Effector memory CD8-positive, alpha-beta T cell (primary cell): ENCODE results near the gene FRMD3.

Experiments used
- ATAC-seq: fragments of 150-1000 bp; cut with Tn5 transposase; replicated peaks from 2 replicates; pipeline ENCODE4 v1.10.0; 2021; ENCODE audit warnings: mild to moderate bottlenecking, moderate library complexity
- DNase-seq, 3 experiments: peaks; one replicate each; pipeline ENCODE4 v3.0.0; 2021
- H3K27ac Mint-ChIP-seq, 2 donors: one replicate each; pipeline ENCODE4 v1.8.0; 2022; ENCODE audit warnings: mild to moderate bottlenecking in 2 of 2, mixed read lengths in 2 of 2, moderate library complexity in 2 of 2
- H3K27me3 Mint-ChIP-seq, 2 donors: one replicate each; pipeline ENCODE4 v1.8.0; 2022; ENCODE audit warnings: mixed read lengths in 2 of 2
- H3K36me3 Mint-ChIP-seq: one replicate; pipeline ENCODE4 v1.8.0; 2022; ENCODE audit warnings: mild to moderate bottlenecking, moderate library complexity, mixed read lengths; ENCODE audit not compliant: insufficient read depth
- H3K4me1 Mint-ChIP-seq, 2 donors: one replicate each; pipeline ENCODE4 v1.8.0; 2022; ENCODE audit warnings: low read depth in 2 of 2, mixed read lengths in 2 of 2
- H3K4me3 Mint-ChIP-seq, 2 donors: one replicate each; pipeline ENCODE4 v1.8.0; 2022; ENCODE audit warnings: mild to moderate bottlenecking in 2 of 2, mixed read lengths in 2 of 2, moderate library complexity in 2 of 2
- H3K9me3 Mint-ChIP-seq, 2 donors: one replicate each; pipeline ENCODE4 v1.8.0; 2022; ENCODE audit warnings: mixed read lengths in 2 of 2

Gene FRMD3

GRCh38 chr9:83477120-83477519 is 61.1 kb downstream of the FRMD3 start:
- H3K4me1 Mint-ChIP-seq, result peaks cover 6 to 15% of the 10 kb centered on the region in 2 donors

GRCh38 chr9:83476513-83476912 is 61.7 kb downstream of the FRMD3 start:
- H3K36me3 Mint-ChIP-seq, result no peaks in the 10 kb centered on the region
- no peak overlapping the region for H3K27ac Mint-ChIP-seq
- peaks cover 6 to 15% of the 10 kb centered on the region in 2 donors for H3K4me1 Mint-ChIP-seq
- H3K27me3 Mint-ChIP-seq, result no peaks in the 10 kb centered on the region
- no peak for ATAC-seq
- H3K9me3 Mint-ChIP-seq, result peaks cover 4 to 7% of the 10 kb centered on the region in 2 donors
- DNase-seq, result no peak
- no peak overlapping the region for H3K4me3 Mint-ChIP-seq

More at GRCh38 chr9:83477120-83477519, 61.1 kb downstream of the FRMD3 start:
- Mint-ChIP-seq H3K27me3 (no peaks in the 10 kb centered on the region), H3K36me3 (no peaks in the 10 kb centered on the region), H3K27ac (no peak overlapping the region), H3K9me3 (peaks cover 4 to 7% of the 10 kb centered on the region in 2 donors), H3K4me3 (no peak overlapping the region)
- ATAC-seq (no peak), DNase-seq (no peak)

GRCh38 chr9:83475741-83476140 is 62.5 kb downstream of the FRMD3 start:
- peaks cover 4 to 7% of the 10 kb centered on the region in 2 donors for H3K9me3 Mint-ChIP-seq
- ATAC-seq, result no peak
- H3K27me3 Mint-ChIP-seq, result no peaks in the 10 kb centered on the region
- no peaks in the 10 kb centered on the region for H3K36me3 Mint-ChIP-seq
- H3K4me1 Mint-ChIP-seq, result peaks cover 6 to 15% of the 10 kb centered on the region in 2 donors
- DNase-seq, result no peak
- H3K27ac Mint-ChIP-seq, result no peak overlapping the region
- no peak overlapping the region for H3K4me3 Mint-ChIP-seq

GRCh38 chr9:83474631-83475030 is 63.6 kb downstream of the FRMD3 start:
- H3K4me1 Mint-ChIP-seq, result peaks cover 6 to 15% of the 10 kb centered on the region in 2 donors
- peaks cover 4 to 7% of the 10 kb centered on the region in 2 donors for H3K9me3 Mint-ChIP-seq
- no peaks in the 10 kb centered on the region for H3K27me3 Mint-ChIP-seq
- ATAC-seq, result no peak
- H3K4me3 Mint-ChIP-seq, result no peak overlapping the region
- DNase-seq, result no peak
- no peaks in the 10 kb centered on the region for H3K36me3 Mint-ChIP-seq
- no peak overlapping the region for H3K27ac Mint-ChIP-seq

- no peak for DNase-seq
- Mint-ChIP-seq H3K4me1 (peaks cover 6 to 15% of the 10 kb centered on the region in 2 donors), H3K4me3 (peak overlapping the region; percentile 33 to 64), H3K27ac (peak overlapping the region; percentile 57 to 67), H3K36me3 (no peaks in the 10 kb centered on the region), H3K27me3 (no peaks in the 10 kb centered on the region), H3K9me3 (no peaks in the 10 kb centered on the region)
- peak; percentile 49 for ATAC-seq
These were observed 64.7 kb downstream of the FRMD3 start for GRCh38 chr9:83473488-83473971.

- DNase-seq, result no peak
- no peak for ATAC-seq
- no peaks in the 10 kb centered on the region for H3K36me3 Mint-ChIP-seq
- no peaks in the 10 kb centered on the region for H3K9me3 Mint-ChIP-seq
- peak overlapping the region in 1 of 2 donors; percentile 33 for H3K4me3 Mint-ChIP-seq
- peaks cover 6 to 15% of the 10 kb centered on the region in 2 donors for H3K4me1 Mint-ChIP-seq
- no peaks in the 10 kb centered on the region for H3K27me3 Mint-ChIP-seq
- peak overlapping the region; percentile 57 to 67 for H3K27ac Mint-ChIP-seq
These were observed 65.4 kb downstream of the FRMD3 start for GRCh38 chr9:83472764-83473163.

- H3K27me3 Mint-ChIP-seq, result no peaks in the 10 kb centered on the region
- no peak overlapping the region for H3K27ac Mint-ChIP-seq
- H3K4me1 Mint-ChIP-seq, result peaks cover 6 to 15% of the 10 kb centered on the region in 2 donors
- DNase-seq (no peak), ATAC-seq (no peak)
- H3K9me3 Mint-ChIP-seq, result no peaks in the 10 kb centered on the region
- no peak overlapping the region for H3K4me3 Mint-ChIP-seq
- H3K36me3 Mint-ChIP-seq, result no peaks in the 10 kb centered on the region
These were observed 66.0 kb downstream of the FRMD3 start for GRCh38 chr9:83472221-83472665.

- H3K4me3 Mint-ChIP-seq, result no peak overlapping the region
These were observed 67.0 kb downstream of the FRMD3 start for GRCh38 chr9:83471241-83471640.

GRCh38 chr9:83469722-83470121 is 68.5 kb downstream of the FRMD3 start:
- no peaks in the 10 kb centered on the region for H3K27me3 Mint-ChIP-seq
- no peak overlapping the region for H3K4me3 Mint-ChIP-seq
- peaks cover 6 to 15% of the 10 kb centered on the region in 2 donors for H3K4me1 Mint-ChIP-seq
- no peak overlapping the region for H3K27ac Mint-ChIP-seq
- H3K9me3 Mint-ChIP-seq, result no peaks in the 10 kb centered on the region
- H3K36me3 Mint-ChIP-seq, result no peaks in the 10 kb centered on the region
- ATAC-seq (no peak), DNase-seq (no peak)

More at GRCh38 chr9:83471241-83471640, 67.0 kb downstream of the FRMD3 start:
- Mint-ChIP-seq H3K36me3 (no peaks in the 10 kb centered on the region), H3K27ac (no peak overlapping the region), H3K9me3 (no peaks in the 10 kb centered on the region), H3K27me3 (no peaks in the 10 kb centered on the region), H3K4me1 (peaks cover 6 to 15% of the 10 kb centered on the region in 2 donors)
- ATAC-seq (no peak), DNase-seq (no peak)

GRCh38 chr9:83468821-83469220 is 69.4 kb downstream of the FRMD3 start:
- Mint-ChIP-seq H3K4me3 (no peak overlapping the region), H3K9me3 (no peaks in the 10 kb centered on the region), H3K4me1 (peaks cover 6 to 11% of the 10 kb centered on the region in 2 donors), H3K27ac (no peak overlapping the region), H3K36me3 (no peaks in the 10 kb centered on the region), H3K27me3 (no peaks in the 10 kb centered on the region)
- DNase-seq (no peak), ATAC-seq (no peak)

- H3K4me1 Mint-ChIP-seq, result no peaks in the 10 kb centered on the region
- H3K4me3 Mint-ChIP-seq, result no peak overlapping the region
- no peak for ATAC-seq
These were observed 71.3 kb downstream of the FRMD3 start for GRCh38 chr9:83466877-83467276.

GRCh38 chr9:83466351-83466750 is 71.8 kb downstream of the FRMD3 start:
- no peak overlapping the region for H3K4me3 Mint-ChIP-seq
- H3K9me3 Mint-ChIP-seq, result peaks cover 0 to under 1% of the 10 kb centered on the region in 2 donors
- no peak for ATAC-seq
- H3K27ac Mint-ChIP-seq, result no peak overlapping the region
- H3K27me3 Mint-ChIP-seq, result no peaks in the 10 kb centered on the region
- DNase-seq, result no peak
- H3K36me3 Mint-ChIP-seq, result no peaks in the 10 kb centered on the region
- no peaks in the 10 kb centered on the region for H3K4me1 Mint-ChIP-seq

More at GRCh38 chr9:83466877-83467276, 71.3 kb downstream of the FRMD3 start:
- H3K27me3 Mint-ChIP-seq, result no peaks in the 10 kb centered on the region
- no peaks in the 10 kb centered on the region for H3K9me3 Mint-ChIP-seq
- no peaks in the 10 kb centered on the region for H3K36me3 Mint-ChIP-seq
- no peak overlapping the region for H3K27ac Mint-ChIP-seq
- no peak for DNase-seq

- ATAC-seq, result no peak
- no peak for DNase-seq
- Mint-ChIP-seq H3K36me3 (no peaks in the 10 kb centered on the region), H3K4me1 (no peaks in the 10 kb centered on the region), H3K27ac (no peak overlapping the region), H3K9me3 (peaks cover 2 to 5% of the 10 kb centered on the region in 2 donors), H3K4me3 (no peak overlapping the region), H3K27me3 (no peaks in the 10 kb centered on the region)
These were observed 78.4 kb downstream of the FRMD3 start for GRCh38 chr9:83459830-83460229.

GRCh38 chr9:83458530-83458929 is 79.7 kb downstream of the FRMD3 start:
- H3K27ac Mint-ChIP-seq, result no peak overlapping the region
- no peak for ATAC-seq
- H3K27me3 Mint-ChIP-seq, result no peaks in the 10 kb centered on the region
- H3K36me3 Mint-ChIP-seq, result no peaks in the 10 kb centered on the region
- H3K4me3 Mint-ChIP-seq, result no peak overlapping the region
- DNase-seq, result no peak
- peaks cover 2 to 5% of the 10 kb centered on the region in 2 donors for H3K9me3 Mint-ChIP-seq
- no peaks in the 10 kb centered on the region for H3K4me1 Mint-ChIP-seq
